GM19438 (cell line): ENCODE data around the gene NR5A1.

Experiments used
- ATAC-seq: cut with Tn5 transposase; IDR thresholded peaks from one replicate; pipeline ENCODE4 v1.9.1; 2021; ENCODE audit warnings: low read depth; ENCODE audit not compliant: unreplicated experiment

NR5A1 gene

DNA sequence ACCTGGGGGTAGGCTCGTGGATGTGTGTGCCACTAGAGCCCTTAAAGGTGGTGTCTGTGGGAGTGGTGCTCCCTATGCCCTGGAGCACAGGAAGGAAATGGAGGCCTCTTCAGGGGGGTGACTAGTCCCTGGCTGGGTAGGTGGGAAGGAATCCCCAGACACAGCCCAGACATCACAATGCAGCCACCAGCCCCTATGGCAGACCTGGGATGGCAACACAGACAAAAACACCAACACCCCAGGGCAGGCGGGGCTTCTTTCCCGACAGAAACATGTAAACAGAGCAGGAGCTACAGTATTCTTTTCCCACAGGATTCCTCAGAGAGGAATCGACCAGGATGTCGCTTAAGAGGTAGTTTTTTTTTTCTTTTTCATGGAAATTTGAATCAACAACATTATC is 10.4 kb upstream of the NR5A1 start:
- ATAC-seq = no peak

GRCh38 chr9:124514874-124515273 is 7.7 kb upstream of the NR5A1 start:
- no peak for ATAC-seq

- no peak for ATAC-seq
Measured at GRCh38 chr9:124514125-124514524, 6.9 kb upstream of the NR5A1 start.

DNA sequence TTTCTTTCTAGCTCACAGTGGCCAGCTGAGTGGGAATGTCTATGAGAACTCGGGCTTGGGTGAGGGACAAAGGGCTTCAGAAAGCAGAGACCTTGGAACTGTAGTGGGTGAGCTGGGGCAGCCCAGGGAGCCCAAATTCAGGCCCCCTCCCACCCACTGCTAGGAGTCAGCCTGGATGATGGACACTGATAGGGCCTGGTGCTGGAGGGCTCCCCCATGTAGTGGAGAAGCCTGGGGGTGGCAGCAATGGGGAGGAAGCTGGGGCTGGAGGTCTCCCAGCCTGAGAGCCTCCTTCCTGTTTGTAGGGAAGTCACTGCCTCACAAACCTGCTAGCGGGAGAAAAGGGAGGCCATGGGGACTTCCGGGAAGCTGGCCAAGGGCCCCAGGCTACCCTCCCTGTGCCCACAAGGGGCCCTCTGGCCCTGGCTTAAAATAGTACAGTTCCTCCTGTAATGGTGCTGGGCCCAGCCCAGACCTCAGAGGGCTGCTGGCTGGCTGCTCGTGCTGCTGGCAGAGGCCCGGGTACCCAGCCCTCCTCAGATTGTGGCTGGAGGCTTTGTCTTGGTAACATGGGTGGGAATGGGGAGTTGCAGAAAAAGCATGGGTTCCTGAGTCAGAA is 6.3 kb upstream of the NR5A1 start:
- ATAC-seq = no peak

DNA sequence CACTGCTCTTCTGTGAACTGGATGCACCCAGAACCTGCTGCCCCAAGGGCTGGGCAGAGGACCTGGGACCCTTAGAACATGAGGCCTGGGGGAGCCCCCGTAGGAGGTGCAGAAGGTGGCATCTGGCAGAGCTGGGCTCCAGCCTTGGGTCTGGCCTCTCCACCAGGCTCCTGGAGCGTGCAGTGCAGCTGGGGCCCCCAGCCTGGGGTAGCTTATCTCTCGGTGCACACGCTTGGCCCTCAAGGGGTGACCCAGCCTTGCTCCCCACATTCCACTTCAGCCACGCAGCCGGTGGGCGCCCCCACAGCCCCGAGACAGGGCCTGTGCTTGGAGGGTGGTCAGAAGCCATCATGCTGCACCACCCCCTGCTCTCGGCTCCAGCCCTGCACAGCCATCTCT is 5.6 kb upstream of the NR5A1 start:
- ATAC-seq = no peak

GRCh38 chr9:124511891-124512805 is 4.9 kb upstream of the NR5A1 start:
- no peak for ATAC-seq

DNA sequence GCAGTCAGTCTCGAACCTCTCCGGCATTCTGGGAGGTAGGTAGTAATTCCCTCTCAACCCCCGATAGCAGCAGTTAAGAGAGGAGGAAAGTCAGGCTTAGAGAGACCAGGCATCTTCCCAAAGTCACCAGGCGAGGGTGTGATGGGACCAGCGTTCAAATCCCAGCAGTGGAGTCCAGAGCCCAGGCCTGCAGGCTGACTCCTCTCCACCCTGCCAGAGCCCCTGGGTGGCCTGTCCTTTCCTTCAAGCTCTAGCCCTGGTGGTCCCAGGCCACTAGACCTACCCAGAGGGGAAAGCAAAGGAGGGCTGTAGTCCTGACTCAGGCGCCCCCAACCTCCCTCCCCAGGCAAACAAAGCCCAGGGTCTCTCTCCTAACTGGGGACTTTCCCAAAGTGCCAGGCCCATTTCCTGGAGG is 4.2 kb upstream of the NR5A1 start:
- no peak for ATAC-seq

DNA sequence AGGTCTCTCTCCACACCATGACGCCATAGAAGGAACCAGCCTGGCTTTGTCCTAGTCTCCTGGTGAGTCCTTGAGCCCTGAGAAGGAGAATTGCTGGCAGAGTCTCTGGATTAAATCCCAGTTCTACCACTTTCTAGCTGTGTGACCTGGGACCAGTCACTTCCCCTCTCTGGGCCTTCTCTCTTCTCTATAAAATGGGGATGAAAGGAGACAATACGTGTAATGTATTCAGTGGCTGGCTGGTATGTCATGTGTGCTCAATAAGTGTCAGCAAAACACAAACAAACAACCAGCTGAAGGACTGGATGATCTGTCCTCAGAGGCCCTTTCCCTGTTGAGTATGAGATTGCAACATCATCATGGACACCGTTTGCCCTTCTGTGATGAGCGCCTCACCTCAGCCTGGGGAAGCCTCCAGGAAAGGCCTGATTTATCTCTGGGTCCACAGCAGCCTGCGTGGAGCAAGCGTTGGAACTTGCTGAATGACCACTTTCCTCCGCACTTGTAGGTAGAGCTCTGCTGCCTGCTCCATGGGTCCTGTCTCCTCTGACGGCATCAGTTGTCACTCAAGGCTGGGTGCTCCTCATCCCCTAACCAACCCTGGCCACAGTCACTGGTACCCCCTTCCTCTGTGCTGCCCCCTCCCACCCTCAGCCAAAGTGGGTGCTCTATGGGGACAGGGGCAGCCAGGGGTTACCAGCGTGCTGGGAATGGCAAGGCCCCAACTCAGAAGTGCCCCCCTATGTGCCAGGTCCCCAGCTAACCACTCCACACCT is 3.6 kb upstream of the NR5A1 start:
- ATAC-seq = no peak

- ATAC-seq = no peak
Measured at GRCh38 chr9:124507880-124508423, 753 bp upstream of the NR5A1 start.

- no peak for ATAC-seq
Measured at GRCh38 chr9:124506433-124506832, 766 bp downstream of the NR5A1 start.

- ATAC-seq = no peak
Measured at GRCh38 chr9:124505901-124506346, 1.3 kb downstream of the NR5A1 start.

GRCh38 chr9:124505006-124505900 is 1.9 kb downstream of the NR5A1 start:
- no peak for ATAC-seq

DNA sequence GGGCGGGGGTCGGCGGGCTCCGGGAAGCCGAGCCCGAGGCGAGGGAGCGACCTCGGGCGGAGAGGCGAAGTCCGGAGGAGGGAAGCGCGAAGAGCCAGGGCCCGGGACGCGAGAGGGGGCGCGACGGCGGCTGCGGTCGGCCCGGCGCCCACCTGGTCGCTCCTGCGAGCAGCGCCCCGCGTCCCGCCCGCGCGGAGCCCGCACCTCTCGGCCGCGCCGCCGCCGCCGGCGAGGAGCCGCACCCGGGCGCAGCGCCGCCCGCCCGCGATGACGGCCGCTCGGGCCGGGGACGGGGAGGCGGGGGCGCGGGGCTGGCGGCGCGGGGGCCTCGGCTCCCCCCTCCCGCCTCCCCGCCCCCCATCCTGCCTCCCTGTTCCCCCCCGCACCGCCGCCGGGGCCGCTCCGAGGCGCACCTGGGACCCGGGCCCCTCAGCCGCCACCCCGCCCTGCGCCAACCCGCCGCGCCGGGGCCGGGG is 2.6 kb downstream of the NR5A1 start:
- no peak for ATAC-seq

DNA sequence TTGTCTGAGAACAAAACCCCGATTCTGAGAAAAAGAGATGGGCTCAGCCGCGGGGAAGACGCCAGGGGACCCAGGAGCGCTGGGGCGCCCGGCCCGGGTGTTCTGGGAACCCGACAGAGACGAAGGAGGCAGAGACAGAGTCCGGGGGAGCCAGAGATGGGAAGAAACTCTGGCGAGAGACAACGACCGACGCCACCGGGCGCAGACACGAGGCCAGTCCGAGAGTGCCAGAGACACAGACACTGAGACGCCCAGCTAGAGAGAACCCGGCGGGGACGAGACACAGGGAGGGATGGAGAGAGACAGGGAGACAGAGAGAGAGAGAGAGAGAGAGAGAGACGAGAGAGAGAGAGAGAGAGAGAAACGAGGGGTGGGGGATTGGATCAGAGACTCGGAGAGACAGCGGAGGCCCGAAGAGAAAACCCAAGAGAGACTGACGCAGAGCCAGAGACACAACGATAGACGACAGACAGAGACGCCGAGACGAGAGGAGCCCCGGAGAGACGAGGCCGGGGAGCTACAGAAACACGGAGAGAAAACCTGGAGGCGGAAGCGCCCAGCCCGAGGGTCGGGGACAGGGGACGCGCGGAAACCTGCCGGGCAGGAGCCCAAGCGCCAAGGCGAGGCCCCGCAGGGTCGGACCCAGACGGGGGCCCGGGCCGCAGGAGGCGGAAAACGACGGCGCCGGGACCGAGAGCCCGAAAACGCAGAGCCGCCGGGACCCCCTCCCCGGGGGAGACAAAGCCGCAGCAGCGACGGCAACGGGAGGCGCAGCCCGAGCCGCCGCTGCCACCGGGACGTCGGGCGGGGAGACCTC is 3.3 kb downstream of the NR5A1 start:
- no peak for ATAC-seq

- ATAC-seq = no peak
Measured at GRCh38 chr9:124502711-124503702, 4.2 kb downstream of the NR5A1 start.

- no peak for ATAC-seq
Measured at GRCh38 chr9:124501771-124502320, 5.4 kb downstream of the NR5A1 start.

- ATAC-seq = no peak
Measured at GRCh38 chr9:124500796-124501611, 6.2 kb downstream of the NR5A1 start.
